Measurements from ENCODE around the gene GSTP1.
A peak's percentile ranks its signal among the peaks of the same experiment; 100 is the strongest.
"Not testable (repeated sequence)": the region's sequence is repeated elsewhere in the genome, so short reads cannot be mapped to it uniquely, and the experiment has no call there.

Gene GSTP1

DNA sequence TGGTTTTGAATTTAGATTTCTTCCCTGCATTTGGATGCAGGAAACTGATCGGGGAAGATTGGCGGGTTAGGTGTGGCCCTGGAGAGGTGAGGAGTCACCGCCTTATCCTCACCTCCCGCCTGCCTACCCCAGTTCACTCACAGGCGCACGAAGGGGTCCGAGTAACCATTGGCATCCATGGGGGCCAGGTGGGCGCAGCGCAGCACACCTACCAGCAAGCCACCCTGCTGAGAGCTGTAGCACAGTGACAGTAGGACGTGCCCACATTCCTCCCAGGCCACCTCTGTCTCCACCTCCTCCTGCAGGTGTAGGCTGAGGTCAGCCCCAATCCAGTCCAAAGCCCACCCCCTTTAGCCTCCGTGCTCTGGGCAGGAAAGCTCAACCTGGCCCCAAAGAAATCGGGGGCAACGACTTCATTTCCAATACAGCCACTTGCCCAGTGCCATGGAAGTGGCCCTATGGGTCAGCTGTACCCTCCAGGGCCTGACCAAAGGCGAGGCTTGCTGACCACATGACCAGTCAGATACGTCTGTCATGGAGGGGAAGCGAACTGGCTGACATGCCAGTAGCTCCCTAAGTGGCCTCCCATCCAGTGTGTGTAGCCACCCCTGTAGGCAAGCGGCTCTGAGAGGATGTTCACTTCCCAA is 29.8 kb downstream of the GSTP1 start:
- FAIRE-seq, result peak; percentile 36

DNA sequence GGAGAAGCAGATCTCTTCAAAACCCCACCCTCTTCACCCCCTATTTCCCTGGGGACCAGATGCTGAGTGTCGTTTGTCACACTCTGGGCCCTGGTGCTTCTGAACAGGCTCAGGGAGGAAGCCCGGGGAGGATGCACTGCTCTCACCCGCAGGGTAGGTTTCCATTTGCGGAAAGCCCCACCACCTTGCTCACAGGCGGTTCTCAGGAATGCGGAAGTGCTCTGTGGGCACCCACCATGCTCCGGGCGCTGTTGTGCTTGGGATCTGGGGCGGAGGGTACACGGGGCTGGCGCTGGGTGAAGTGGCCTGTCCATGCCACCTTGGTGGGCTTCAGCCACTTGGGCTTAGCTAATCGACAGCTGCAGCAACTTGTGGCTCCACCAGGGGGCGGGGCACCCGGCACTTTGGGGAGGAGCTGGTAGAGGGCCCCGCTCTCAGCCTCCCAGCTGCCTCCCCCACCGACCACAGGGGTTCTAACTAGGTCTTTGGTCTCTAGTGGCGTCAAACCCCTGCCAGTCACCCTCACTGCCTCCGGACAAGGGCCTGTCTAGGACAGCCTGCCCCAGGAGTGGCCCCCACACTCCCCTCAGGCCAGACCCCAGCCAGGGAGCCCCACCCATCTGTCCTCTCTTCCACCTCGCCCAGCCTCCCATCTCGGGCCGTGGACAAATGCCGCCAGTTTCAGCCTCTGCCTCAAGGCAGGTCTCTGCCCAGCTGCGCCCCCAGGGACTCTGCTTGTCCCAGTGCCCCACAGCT is 30.5 kb downstream of the GSTP1 start:
- peak; percentile 83 for FAIRE-seq
- peak; percentile 69 for DNase-seq (ENCODE audit: insufficient read length, low spot score)

More for the DNA sequence above, 29.8 kb downstream of the GSTP1 start:
- no peak for DNase-seq (ENCODE audit: insufficient read length, low spot score)

DNA sequence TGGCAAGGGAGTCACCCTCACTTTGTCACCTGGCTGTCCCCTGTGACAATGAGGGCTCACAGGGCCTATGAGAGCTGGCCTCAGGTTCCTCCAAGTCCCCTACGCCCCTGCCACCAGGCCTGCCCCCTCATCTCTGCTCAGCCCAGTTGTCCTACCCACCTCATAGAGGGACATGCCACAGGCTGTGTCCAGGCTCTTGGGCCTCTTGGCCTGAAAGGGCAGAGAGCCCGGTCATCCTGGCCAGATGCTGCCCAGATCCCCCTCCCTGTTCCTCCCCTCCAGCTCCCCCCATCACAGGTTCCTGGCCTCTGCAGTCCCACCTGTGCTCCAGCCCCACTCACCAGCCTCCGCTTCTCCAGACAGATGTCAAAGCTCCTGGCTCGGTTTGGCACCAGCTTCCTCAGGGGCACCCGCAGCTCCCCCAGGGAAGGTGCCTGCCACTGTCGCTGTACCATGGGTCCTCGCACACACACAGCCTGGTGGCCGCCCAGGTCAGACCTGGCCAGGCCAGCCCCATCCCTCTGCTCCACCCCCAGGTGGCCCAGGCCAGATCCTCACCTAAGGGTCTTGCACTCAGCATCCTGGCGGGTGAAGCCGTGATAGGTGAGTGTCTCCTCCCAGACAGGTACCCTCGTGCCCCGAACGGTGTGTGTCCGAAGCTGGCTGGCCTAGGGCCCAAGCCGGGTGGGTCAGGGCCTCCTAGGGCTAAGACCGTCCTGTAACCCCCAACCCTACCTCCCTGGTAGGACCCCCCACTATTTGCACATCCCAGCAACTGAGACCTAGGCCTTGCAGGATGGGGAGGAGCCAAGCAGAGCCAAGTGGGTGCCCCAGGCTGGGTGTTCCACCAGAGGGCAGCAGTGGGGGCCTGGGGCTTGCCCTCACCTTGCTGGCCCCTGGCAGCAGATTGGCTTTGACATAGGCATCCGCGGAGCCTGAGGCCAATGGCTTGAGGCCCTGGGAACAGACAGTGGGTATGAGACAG is 31.4 kb downstream of the GSTP1 start:
- FAIRE-seq (no peak), DNase-seq (ENCODE audit: insufficient read length, low spot score) (peak; percentile 61)

DNA sequence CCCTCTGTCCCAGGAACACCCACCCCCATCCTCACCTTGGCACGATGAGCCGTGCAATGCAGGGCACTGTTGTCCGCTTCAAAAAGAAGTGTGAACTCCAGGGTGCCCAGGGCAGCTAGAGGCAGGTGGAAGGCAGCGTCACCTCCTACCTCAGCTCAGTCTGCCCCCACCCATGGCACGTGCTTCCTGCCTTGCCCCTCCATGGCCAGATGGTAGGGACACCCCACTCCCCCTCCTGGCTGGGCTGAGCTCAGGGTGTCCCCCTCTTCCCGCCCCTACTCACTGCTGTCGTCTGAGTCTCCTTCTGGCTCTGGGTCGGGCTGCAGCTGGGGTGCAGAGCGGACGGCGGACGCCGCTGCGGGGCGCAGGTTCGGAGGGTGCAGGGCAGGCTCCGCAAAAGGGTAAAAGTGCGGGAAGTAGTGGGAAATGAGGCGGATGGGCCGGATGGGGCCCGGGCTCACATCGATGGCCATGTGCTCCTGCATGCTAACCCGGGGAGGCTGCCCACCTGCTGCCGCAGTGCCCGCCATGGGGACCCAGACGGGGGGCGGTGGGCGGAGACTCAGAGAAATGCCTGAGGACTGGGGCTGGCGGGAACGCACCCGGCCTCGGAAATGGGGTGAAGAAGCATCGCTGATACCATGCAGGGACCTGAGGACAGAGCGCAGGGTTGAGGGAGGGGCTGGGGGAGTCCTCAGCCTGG is 32.3 kb downstream of the GSTP1 start:
- FAIRE-seq, result peak; percentile 86
- no peak for DNase-seq (ENCODE audit: insufficient read length, low spot score)

DNA sequence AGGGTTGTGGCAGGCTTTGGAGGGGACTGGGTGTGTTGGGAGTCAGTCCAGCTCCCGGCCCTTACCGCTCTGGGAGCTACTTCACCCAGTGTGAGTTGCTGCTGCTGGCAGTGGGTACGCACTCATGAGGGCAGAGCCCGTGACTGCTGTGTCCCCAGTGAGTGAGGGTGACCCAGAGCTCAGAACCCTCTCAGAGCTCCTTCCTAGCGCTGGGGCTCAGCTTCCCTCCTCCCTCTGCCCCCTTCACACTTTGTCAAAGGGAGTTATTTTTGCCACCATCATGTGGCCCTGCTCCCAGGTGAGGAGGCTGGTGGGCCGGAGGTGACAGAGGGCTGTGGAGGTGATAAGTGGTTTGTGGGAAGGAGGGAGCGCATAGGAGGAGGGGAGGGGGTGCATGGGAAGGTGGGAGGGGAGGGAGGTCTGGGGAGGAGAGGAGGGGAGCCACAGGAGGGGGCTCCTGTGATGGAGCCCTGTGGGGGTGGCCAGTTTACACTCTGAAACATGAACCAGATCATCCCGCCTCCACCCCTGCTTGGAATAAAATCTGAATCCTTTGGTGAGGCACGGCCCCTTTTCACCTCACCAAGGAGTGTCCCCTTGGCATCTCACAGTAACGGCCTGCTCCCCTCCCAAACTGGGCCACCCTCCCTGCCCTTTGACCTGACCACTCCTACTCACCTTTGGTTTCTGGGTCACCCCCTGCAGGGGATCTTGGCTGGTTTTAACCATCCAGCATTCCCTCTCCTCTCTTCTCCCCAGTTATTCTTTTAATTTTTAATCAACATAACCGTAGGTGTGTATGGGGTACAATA is 33.0 kb downstream of the GSTP1 start:
- DNase-seq (ENCODE audit: insufficient read length, low spot score), result no peak
- FAIRE-seq, result no peak

DNA sequence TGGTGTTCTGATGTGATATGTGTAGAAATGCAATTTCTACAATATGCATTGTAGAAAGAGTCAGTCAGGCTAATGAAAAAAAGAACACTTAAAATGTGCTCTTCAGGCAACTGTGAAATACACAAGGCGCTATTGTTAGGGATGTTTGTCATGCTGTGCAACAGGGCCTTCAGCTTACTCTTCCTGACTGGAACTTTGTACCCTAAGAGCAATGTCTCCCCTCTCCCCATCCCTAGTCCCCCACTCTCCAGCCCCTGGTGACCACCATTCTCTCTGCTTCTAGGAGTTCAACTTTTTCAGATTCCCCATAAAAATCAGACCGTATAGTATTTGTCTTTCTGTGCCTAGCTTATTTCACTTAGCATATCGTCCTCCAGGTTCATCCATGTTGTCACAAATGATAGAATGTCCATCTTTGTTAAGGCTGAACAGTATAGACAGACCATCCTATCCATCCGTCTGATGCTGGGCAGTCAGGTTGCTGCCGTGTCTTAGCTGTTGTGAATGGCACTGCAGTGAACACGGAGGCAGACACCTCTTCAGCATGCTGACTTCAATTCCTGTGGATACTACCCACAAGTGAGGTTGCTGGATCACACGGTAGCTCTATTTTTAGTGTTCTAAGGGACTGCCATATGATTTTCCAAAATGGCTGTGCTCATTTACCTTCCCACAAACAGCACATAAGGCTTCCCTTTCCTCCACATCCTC is 33.8 kb downstream of the GSTP1 start:
- peak; percentile 74 for FAIRE-seq
- no peak for DNase-seq (ENCODE audit: insufficient read length, low spot score)

DNA sequence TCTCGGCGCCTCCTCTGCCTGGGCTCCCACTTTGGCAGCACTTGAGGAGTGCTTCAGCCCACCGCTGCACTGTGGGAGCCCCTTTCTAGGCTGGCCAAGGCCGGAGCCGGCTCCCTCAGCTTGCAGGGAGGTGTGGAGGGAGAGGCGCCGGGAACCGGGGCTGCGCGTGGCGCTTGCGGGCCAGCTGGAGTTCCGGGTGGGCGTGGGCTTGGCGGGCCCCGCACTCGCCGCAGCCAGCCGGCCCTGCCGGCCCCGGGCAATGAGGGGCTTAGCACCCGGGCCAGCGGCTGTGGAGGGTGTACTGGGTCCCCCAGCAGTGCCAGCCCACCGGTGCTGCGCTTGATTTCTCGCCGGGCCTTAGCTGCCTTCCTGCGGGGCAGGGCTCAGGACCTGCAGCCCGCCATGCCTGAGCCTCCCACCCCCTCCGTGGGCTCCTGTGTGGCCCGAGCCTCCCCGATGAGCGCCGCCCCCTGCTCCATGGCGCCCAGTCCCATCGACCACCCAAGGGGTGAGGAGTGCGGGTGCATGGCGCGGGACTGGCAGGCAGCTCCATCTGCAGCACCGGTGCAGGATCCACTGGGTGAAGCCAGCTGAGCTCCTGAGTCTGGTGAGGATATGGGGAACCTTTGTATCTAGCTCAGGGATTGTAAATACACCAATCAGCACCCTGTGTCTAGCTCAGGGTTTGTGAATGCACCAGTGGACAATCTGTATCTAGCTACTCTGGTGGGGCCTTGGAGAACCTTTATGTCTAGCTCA is 35.5 kb downstream of the GSTP1 start:
- FAIRE-seq; DNase-seq (ENCODE audit: insufficient read length, low spot score): not testable (repeated sequence)

DNA sequence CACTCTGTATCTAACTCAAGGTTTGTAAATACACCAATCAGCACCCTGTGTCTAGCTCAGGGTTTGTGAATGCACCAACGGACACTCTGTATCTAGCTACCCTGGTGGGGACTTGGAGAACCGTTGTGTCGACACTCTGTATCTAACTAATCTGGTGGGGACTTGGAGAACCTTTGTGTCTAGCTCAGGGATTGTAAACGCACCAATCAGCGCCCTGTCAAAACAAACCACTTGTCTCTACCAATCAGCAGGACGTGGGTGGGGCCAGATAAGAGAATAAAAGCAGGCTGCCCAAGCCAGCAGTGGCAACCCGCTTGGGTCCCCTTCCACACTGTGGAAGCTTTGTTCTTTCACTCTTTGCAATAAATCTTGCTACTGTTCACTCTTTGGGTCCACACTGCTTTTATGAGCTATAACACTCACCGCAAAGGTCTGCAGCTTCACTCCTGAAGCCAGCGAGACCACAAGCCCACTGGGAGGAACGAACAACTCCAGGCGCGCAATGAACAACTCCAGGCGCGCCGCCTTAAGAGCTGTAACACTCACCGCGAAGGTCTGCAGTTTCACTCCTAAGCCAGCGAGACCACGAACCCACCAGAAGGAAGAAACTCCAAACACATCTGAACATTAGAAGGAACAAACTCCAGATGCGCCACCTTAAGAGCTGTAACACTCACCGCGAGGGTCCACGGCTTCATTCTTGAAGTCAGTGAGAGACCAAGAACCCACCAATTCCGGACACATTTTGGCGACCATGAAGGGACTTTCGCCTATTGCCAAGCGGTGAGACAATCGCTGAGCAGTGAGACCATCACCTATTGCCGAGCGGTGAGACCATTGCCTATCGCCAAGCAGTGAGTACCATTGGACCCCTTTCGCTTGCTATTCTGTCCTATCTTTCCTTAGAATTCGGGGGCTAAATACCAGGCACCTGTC is 36.3 kb downstream of the GSTP1 start:
- not testable (repeated sequence) for FAIRE-seq

DNA sequence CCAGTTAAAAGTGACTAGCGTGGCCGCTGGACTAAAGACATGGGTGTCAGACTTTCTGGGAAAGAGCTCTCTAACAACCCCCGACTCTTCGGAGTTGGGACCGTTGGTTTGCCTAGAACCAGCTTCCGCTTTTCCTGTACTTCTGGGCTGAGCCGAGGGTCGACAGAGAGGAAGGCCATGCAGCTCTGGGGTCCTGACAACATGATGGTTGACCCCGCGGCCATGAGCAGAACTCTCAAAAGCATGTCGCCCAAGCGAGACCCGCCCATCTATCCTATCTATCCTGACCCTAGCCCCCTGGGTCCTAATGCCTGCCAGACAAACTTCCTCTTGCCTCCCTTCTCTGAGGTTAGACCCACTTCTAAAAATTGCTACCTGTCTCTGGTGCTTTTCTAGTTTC is 37.0 kb downstream of the GSTP1 start:
- not testable (repeated sequence) for FAIRE-seq; DNase-seq (ENCODE audit: insufficient read length, low spot score)

More for the DNA sequence above, 36.3 kb downstream of the GSTP1 start:
- not testable (repeated sequence) for DNase-seq (ENCODE audit: insufficient read length, low spot score)

DNA sequence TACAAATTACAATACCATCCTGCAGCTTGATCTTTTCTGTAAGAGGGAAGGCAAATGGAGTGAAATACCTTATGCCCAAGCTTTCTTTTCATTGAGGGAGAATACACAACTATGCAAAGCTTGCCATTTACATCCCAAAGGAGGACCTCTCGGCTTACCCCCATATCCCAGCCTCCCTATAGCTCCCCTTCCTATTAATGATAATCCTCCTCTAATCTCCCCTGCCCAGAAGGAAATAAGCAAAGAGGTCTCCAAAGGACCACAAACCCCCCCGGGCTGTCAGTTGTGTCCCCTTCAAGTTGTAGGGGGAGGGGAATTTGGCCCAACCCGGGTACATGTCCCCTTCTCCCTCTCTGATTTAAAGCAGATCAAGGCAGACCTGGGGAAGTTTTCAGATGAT is 38.3 kb downstream of the GSTP1 start:
- FAIRE-seq; DNase-seq (ENCODE audit: insufficient read length, low spot score): not testable (repeated sequence)

DNA sequence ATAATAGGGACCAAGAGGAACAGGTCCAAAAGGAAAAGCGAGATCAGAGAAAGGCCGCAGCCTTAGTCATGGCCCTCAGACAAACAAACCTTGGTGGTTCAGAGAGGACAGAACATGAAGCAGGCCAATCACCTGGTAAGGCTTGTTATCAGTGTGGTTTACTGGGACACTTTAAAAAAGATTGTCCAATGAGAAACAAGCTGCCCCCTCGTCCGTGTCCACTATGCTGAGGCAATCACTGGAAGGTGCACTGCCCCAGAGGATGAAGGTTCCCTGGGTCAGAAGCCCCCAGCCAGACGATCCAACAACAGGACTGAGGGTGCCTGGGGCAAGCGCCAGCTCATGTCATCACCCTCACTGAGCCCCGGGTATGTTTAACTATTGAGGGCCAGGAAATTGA is 39.3 kb downstream of the GSTP1 start:
- not testable (repeated sequence) for FAIRE-seq; DNase-seq (ENCODE audit: insufficient read length, low spot score)

DNA sequence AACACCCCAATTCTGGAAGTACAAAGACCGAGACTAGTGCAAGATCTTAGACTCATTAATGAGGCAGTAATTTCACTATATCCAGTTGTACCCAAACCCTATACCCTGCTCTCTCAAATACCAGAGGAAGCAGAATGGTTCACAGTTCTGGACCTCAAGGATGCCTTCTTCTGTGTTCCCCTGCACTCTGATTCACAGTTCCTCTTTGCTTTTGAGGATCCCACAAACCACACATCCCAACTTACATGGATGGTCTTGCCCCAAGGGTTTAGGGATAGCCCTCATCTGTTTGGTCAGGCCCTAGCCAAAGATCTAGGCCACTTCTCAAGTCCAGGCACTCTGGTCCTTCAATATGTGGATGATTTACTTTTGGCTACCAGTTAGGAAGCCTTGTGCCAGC is 40.2 kb downstream of the GSTP1 start:
- not testable (repeated sequence) for DNase-seq (ENCODE audit: insufficient read length, low spot score); FAIRE-seq

DNA sequence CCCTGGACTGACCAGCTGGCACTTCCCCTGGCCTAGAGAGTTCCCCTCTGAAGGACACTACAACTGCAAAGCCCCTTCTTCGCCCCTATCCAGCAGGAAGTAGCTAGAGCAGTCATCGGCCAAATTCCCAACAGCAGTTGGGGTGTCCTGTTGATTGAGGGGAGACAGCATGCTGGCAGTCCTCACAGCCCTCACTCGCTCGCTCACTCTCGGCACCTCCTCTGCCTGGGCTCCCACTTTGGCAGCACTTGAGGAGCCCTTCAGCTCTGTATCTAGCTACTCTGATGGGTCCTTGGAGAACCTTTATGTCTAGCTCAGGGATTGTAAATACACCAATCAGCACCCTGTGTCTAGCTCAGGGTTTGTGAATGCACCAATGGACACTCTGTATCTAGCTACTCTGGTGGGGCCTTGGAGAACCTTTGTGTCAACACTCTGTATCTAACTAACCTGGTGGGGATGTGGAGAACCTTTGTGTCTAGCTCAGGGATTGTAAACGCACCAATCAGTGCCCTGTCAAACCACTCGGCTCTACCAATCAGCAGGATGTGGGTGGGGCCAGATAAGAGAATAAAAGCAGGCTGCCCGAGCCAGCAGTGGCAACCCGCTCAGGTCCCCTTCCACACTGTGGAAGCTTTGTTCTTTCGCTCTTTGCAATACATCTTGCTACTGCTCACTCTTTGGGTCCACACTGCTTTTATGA is 42.7 kb downstream of the GSTP1 start:
- FAIRE-seq; DNase-seq (ENCODE audit: insufficient read length, low spot score): not testable (repeated sequence)

DNA sequence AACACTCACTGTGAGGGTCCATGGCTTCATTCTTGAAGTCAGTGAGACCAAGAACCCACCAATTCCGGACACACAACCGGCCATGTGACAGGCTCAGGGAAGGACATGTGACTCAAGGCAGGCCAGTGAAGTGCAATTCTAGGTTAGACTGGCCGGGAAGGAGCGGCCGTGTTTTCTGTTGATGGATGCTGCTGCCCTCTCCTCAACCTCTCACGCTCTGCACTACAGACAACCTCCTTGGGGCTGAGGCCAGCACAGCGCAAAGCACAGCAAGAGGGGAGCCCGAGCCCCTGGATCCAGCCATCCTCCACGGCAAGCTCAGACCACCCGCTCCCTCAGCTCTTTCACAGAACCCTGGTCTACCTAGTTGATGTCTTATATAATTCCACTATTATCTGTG is 43.4 kb downstream of the GSTP1 start:
- DNase-seq (ENCODE audit: insufficient read length, low spot score) (no peak), FAIRE-seq (no peak)

DNA sequence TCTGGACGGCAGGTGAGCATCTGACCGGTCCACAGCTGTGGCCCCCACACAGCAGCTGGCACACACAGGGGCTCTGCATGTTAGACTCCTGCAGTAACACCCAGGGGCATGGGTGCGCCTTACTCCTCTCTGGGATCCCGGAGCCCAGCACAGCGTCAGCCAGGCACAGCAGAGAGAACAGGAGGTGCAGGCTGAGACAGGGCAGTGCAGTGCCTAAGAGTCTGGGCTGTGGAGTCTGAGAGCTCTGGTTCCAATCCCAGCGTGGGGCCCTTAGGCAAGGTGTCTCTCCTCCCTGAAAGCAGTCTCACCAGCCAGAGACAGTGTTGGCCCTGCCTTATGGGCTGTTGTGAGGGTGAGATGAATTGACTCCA is 43.8 kb downstream of the GSTP1 start:
- FAIRE-seq (no peak), DNase-seq (ENCODE audit: insufficient read length, low spot score) (no peak)

DNA sequence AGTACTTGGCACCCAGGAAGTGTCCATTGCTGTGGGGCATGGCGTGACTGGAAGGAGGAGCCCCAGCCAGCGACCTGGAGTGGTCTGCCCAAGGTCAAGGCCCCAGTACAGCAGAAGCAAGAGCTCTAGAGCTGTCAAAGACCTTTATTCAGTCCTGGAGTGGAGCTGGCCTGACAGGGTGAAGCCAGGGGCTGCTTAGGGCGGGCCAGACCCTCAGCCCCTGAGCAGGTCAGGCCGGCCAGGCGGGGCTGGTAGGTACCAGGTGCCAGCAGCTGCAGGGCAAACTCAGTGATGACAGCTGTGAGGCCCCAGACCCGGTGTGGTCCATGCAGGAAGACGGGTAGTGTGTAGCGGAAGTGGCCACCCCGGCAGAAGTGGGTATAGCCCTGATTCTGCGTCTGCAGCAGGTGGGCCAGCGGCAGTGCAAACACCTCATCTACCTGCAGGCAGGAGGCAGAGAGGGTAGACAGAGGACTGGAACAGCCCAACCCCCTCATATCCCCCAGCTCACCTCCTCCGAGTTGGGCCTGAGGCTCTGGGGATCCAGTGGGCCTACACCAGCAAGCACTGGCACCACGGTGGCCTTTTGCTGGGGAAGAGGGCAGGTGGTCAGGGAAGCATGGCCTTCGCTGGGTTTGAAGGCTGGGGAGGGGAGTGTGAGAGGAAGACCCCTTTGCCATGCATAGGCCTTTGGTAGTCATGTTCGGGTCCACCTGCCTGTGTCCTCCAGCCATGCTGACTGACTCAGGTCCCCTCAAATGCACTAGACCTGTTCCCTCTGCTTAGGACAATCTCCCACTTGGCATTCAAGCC is 44.4 kb downstream of the GSTP1 start:
- DNase-seq (ENCODE audit: insufficient read length, low spot score) (no peak), FAIRE-seq (peak; percentile 75)

Measured in HTR-8/SVneo (cell line).